IMR-90 (cell line): ENCODE data around the gene FLT1. TPM values are rescaled to one million over a fixed set of nuclear protein-coding genes. Genes with fewer than 3 reads are reported as not detected.

Experiments
- ATAC-seq: fragments of 200-7000 bp; cut with Tn5 transposase; 2 replicates; pipeline ENCODE4 v1.9.1; 2020; ENCODE audit warnings: low read depth, mild to moderate bottlenecking, moderate library complexity
- BruUV-seq: library from RNA; stranded (reverse); fragments of 400-500 nt; replicated peaks from 2 replicates; lab custom pipeline; 2021; lab: Mats Ljungman, UMichigan
- CTCF ChIA-PET: fragments of 300-600 bp; formaldehyde crosslinking; extraction: SDS; loops from one replicate; lab custom pipeline; 2021; ENCODE audit warnings: antibody characterized with exemption; lab: Yijun Ruan, JAX
- POLR2A ChIA-PET: fragments of 300-600 bp; sonication (Branson Sonifier 250); formaldehyde crosslinking; loops from one replicate; lab custom pipeline; 2022; ENCODE audit warnings: antibody characterized with exemption; ENCODE audit not compliant: unreplicated experiment; lab: Charles Lee
- DNase-seq: peaks from one replicate; pipeline ENCODE4 v3.0.0; 2013
- H2AFZ ChIP-seq: replicated peaks from 2 replicates; pipeline ENCODE3; 2013; ENCODE audit warnings: low read length, mild to moderate bottlenecking; ENCODE audit not compliant: poor library complexity
- H2AK5ac ChIP-seq: 2 replicates; pipeline ENCODE4 v1.6.1; 2013; ENCODE audit warnings: low read depth, low read length, inconsistent platforms
- H2AK9ac ChIP-seq: replicated peaks from 2 replicates; pipeline ENCODE3; 2013; ENCODE audit warnings: mild to moderate bottlenecking, low read depth, low read length, moderate library complexity; ENCODE audit not compliant: poor library complexity
- H2BK120ac ChIP-seq: 2 replicates; pipeline ENCODE4 v1.6.1; 2013; ENCODE audit warnings: low read depth, low read length, inconsistent platforms
- H2BK15ac ChIP-seq: 3 replicates; pipeline ENCODE4 v1.6.1; 2013; ENCODE audit warnings: low read depth, low read length, inconsistent platforms
- H2BK20ac ChIP-seq: 2 replicates; pipeline ENCODE4 v1.6.1; 2013; ENCODE audit warnings: low read depth, mild to moderate bottlenecking, inconsistent platforms, low read length, moderate library complexity
- H2BK5ac ChIP-seq: 2 replicates; pipeline ENCODE4 v1.6.1; 2013; ENCODE audit warnings: mild to moderate bottlenecking, low read depth, low read length, inconsistent platforms; ENCODE audit not compliant: poor library complexity, severe bottlenecking
- H3K14ac ChIP-seq: replicated peaks from 2 replicates; pipeline ENCODE4 v1.6.1; 2013; ENCODE audit warnings: low read depth, low read length, inconsistent platforms
- H3K18ac ChIP-seq: 2 replicates; pipeline ENCODE4 v1.6.1; 2013; ENCODE audit warnings: low read depth, low read length, control low read depth
- H3K23ac ChIP-seq: 2 replicates; pipeline ENCODE4 v1.6.1; 2013; ENCODE audit warnings: low read depth, low read length, inconsistent platforms
- H3K27ac ChIP-seq: 2 replicates; pipeline ENCODE4 v1.5.1; 2013; ENCODE audit warnings: mild to moderate bottlenecking, control low read depth, low read length; ENCODE audit not compliant: insufficient read depth
- H3K27me3 ChIP-seq: 2 replicates; pipeline ENCODE4 v1.6.1; 2013; ENCODE audit warnings: low read length; ENCODE audit not compliant: control insufficient read depth, insufficient read depth
- H3K36me3 ChIP-seq: 2 replicates; pipeline ENCODE4 v1.6.1; 2013; ENCODE audit warnings: low read length, mixed read lengths; ENCODE audit not compliant: control insufficient read depth, insufficient read depth
- H3K4ac ChIP-seq: 2 replicates; pipeline ENCODE4 v1.6.1; 2013; ENCODE audit warnings: low read depth, low read length, inconsistent platforms
- H3K4me1 ChIP-seq: 2 replicates; pipeline ENCODE4 v1.6.1; 2013; ENCODE audit warnings: low read length, mixed read lengths; ENCODE audit not compliant: control insufficient read depth, insufficient read depth
- H3K4me2 ChIP-seq: 2 replicates; pipeline ENCODE4 v1.6.1; 2013; ENCODE audit warnings: low read depth, mild to moderate bottlenecking, control low read depth, low read length, moderate library complexity
- H3K4me3 ChIP-seq: 2 replicates; pipeline ENCODE4 v1.5.1; 2013; ENCODE audit warnings: low read depth, mild to moderate bottlenecking, control low read depth, low read length, moderate library complexity; ENCODE audit not compliant: insufficient read depth
- H3K56ac ChIP-seq: 2 replicates; pipeline ENCODE4 v1.6.1; 2013; ENCODE audit warnings: low read length, inconsistent platforms; ENCODE audit not compliant: insufficient read depth; ENCODE audit errors: extremely low read depth
- H3K79me1 ChIP-seq, 2 experiments: 2 replicates each; pipeline ENCODE4 v1.6.1; 2013; ENCODE audit warnings: low read length in 2 of 2, inconsistent platforms in 1 of 2, low read depth in 1 of 2
- H3K9ac ChIP-seq: 2 replicates; pipeline ENCODE4 v1.6.1; 2013; ENCODE audit warnings: low read depth, low read length, control low read depth
- H3K9me1 ChIP-seq: 2 replicates; pipeline ENCODE4 v1.6.1; 2013; ENCODE audit warnings: low read length, inconsistent platforms; ENCODE audit not compliant: insufficient read depth
- H3K9me3 ChIP-seq: 2 replicates; pipeline ENCODE4 v1.6.1; 2013; ENCODE audit warnings: low read length; ENCODE audit not compliant: control insufficient read depth, insufficient read depth
- H4K20me1 ChIP-seq: 2 replicates; pipeline ENCODE4 v1.6.1; 2013; ENCODE audit warnings: low read length, inconsistent platforms; ENCODE audit not compliant: insufficient read depth
- H4K5ac ChIP-seq: 2 replicates; pipeline ENCODE4 v1.6.1; 2013; ENCODE audit warnings: mild to moderate bottlenecking, low read depth, low read length, control low read depth
- H4K8ac ChIP-seq, 2 experiments: 2 replicates each; pipeline ENCODE4 v1.6.1; 2013; ENCODE audit warnings: low read depth in 2 of 2, low read length in 2 of 2, control low read depth in 1 of 2, inconsistent platforms in 1 of 2
- H4K91ac ChIP-seq: 2 replicates; pipeline ENCODE4 v1.6.1; 2013; ENCODE audit warnings: low read depth, low read length, inconsistent platforms; ENCODE audit not compliant: insufficient read depth
- BHLHE40 ChIP-seq: fragments of 150-350 bp; IDR thresholded peaks from 2 replicates; pipeline ENCODE4 v1.6.1; 2016; ENCODE audit warnings: mild to moderate bottlenecking, low read depth, low read length
- CEBPB ChIP-seq: IDR thresholded peaks from 2 replicates; pipeline ENCODE4 v1.6.1; 2012; ENCODE audit warnings: low read depth, low read length, improper control_type of control experiment
- CHD1 ChIP-seq: IDR thresholded peaks from 2 replicates; pipeline ENCODE4 v1.6.1; 2012; ENCODE audit warnings: low read depth, low read length, improper control_type of control experiment
- FOS ChIP-seq: fragments of 150-350 bp; IDR thresholded peaks from 2 replicates; pipeline ENCODE4 v1.6.1; 2016; ENCODE audit warnings: low read depth, low read length
- MAFK ChIP-seq: IDR thresholded peaks from 2 replicates; pipeline ENCODE4 v1.6.1; 2012; ENCODE audit warnings: low read depth, low read length, improper control_type of control experiment
- MAZ ChIP-seq: IDR thresholded peaks from 2 replicates; pipeline ENCODE4 v1.6.1; 2012; ENCODE audit warnings: low read depth, mild to moderate bottlenecking, low read length, improper control_type of control experiment, moderate library complexity, borderline replicate concordance
- NFE2L2 ChIP-seq: fragments of 150-350 bp; IDR thresholded peaks from 2 replicates; pipeline ENCODE4 v1.6.1; 2016; ENCODE audit warnings: low read depth, mild to moderate bottlenecking, low read length
- POLR2A ChIP-seq: IDR thresholded peaks from 2 replicates; pipeline ENCODE4 v1.6.1; 2012; ENCODE audit warnings: mild to moderate bottlenecking, low read depth, low read length
- RCOR1 ChIP-seq: IDR thresholded peaks from 2 replicates; pipeline ENCODE4 v1.6.1; 2012; ENCODE audit warnings: mild to moderate bottlenecking, low read length, improper control_type of control experiment; ENCODE audit not compliant: insufficient replicate concordance
- RFX5 ChIP-seq: IDR thresholded peaks from 2 replicates; pipeline ENCODE4 v1.8.0; 2012; ENCODE audit warnings: low read depth, mild to moderate bottlenecking, low read length, moderate library complexity
- SMC3 ChIP-seq: fragments of 150-350 bp; IDR thresholded peaks from 2 replicates; pipeline ENCODE4 v1.6.1; 2016; ENCODE audit warnings: low read depth, mild to moderate bottlenecking, antibody characterized with exemption, low read length, moderate library complexity
- USF2 ChIP-seq: fragments of 150-350 bp; IDR thresholded peaks from 2 replicates; pipeline ENCODE4 v1.6.1; 2017; ENCODE audit warnings: mild to moderate bottlenecking, antibody characterized with exemption, low read length, low read depth
- WGBS, 2 experiments: methylation state at CpG; one replicate each; pipeline versions ENCODE4 v1.1.5 to v1.1.7; 2013; ENCODE audit warnings: missing lambda C conversion rate in 2 of 2; ENCODE audit not compliant: insufficient read length in 1 of 2; ENCODE audit errors: extremely low coverage in 2 of 2; 5-methylcytosine and 5-hydroxymethylcytosine counted together
- dilution Hi-C: fragments of 300-500 bp; cut with HindIII; formaldehyde crosslinking; loops from one replicate; pipeline ENCODE4 v1.14.3; 2018; ENCODE audit warnings: low sequenced_read_pairs; ENCODE audit not compliant: unreplicated experiment
- in situ Hi-C: fragments of 300-500 bp; cut with MboI; formaldehyde crosslinking; loops from 3 replicates; pipeline ENCODE4 v1.14.3; 2019; ENCODE audit warnings: low sequenced_read_pairs, inconsistent platforms, mixed read lengths
- intact Hi-C: fragments of 100-400 bp; cut with micrococcal nuclease; formaldehyde crosslinking; loops from 2 replicates; pipeline ENCODE4 v1.10.0; 2022
- polyA plus RNA-seq, 3 experiments: library from polyadenylated mRNA; depleted of rRNA; stranded (reverse); fragments of >200 nt; gene quantifications; 2 replicates each; pipeline ENCODE4 v1.2.3, GENCODE V29; 2012; ENCODE audit warnings: low replicate concordance in 1 of 3
- total RNA-seq: library from RNA; depleted of rRNA; stranded (reverse); fragments of >200 nt; gene quantifications from 2 replicates; pipeline ENCODE4 v1.2.3, GENCODE V29; 2012
- TF ChIP-seq, protein P1 (sequence below): fragments of 150-350 bp; IDR thresholded peaks from 2 replicates; pipeline ENCODE4 v1.6.1; 2016; ENCODE audit warnings: low read depth, mild to moderate bottlenecking, low read length, moderate library complexity, borderline replicate concordance
- TF ChIP-seq, protein P2 (sequence below): conservative IDR thresholded peaks from 2 replicates; pipeline ENCODE4 v1.5.1; 2012; ENCODE audit warnings: mild to moderate bottlenecking, low read depth, low read length, improper control_type of control experiment

The FLT1 gene
- total and polyA plus RNA-seq, 2 of the 4 experiments (the other 2 are of a cell fraction) = 4.5 to 10.4 TPM

DNA sequence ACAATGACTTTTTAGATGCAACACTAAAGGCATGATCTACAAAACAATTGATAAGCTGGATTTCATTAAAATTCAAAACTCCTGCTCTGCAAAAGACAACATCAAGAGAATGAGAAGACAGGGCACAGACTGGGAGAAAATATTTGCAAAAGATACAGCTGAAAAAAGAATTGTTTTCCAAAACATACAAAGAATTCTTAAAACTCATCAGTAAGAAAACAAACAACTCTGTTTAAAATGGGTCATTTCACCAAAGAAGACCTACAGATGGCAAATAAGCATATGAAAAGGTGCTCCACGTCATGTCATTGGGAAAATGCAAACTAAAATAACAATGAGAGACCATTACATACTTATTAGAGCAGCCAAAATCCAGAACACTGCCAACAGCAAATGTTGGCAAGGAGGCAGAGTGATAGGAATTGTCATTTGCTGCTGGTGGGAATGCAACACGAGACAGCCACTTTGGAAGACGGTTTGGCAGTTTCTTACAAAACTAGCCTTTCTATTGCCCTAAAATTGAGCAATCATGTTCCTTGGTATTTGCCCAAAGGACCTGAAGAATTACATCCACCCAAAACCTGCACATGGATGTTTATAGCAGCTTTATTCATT is 39.2 kb downstream of the FLT1 start:
- WGBS, 2 experiments = no CpG with 5 or more reads among the region's 3 CpGs

More for the DNA sequence above, 39.2 kb downstream of the FLT1 start:
- Histone ChIP-seq H3K4me1 (peaks cover 7% of the 10 kb centered on the region; the same call in 1 of the 2 replicates), H3K9ac (no peak overlapping the region), H3K4me2 (no peak overlapping the region), H4K8ac (no peak overlapping the region), H4K20me1 (no peaks in the 10 kb centered on the region), H3K23ac (no peak overlapping the region), H3K4ac (no peak overlapping the region), H3K4me3 (no peak overlapping the region), H2BK15ac (no peak overlapping the region), H3K79me1 (0 out of 4 replicates have a peak, but pooled peaks cover 0 to 3% of the 10 kb centered on the region in 2 experiments), H2BK120ac (no peak overlapping the region), H3K9me3 (no peaks in the 10 kb centered on the region), H3K9me1 (peaks cover 5% of the 10 kb centered on the region; the same call in 1 of the 2 replicates), H2BK20ac (no peak overlapping the region), H2AK5ac (no peak overlapping the region), H2AK9ac (no peak overlapping the region), H4K91ac (no peak overlapping the region), H2AFZ (no peak overlapping the region), H2BK5ac (no peak overlapping the region), H3K56ac (no peak overlapping the region), H3K14ac (no peak overlapping the region; the same call in 1 of the 2 replicates), H3K27me3 (no peaks in the 10 kb centered on the region), H3K36me3 (no peaks in the 10 kb centered on the region), H3K18ac (no peak overlapping the region), H3K27ac (no peak overlapping the region), H4K5ac (no peak overlapping the region)
- ATAC-seq (no peak), DNase-seq (no peak)
- BruUV-seq = no TSS peak
- in situ Hi-C loops = no loop called here
- dilution Hi-C loops = no loop called here
- ChIA-PET POLR2A (no interaction called here), CTCF (no interaction called here)
- intact Hi-C loops = no loop called here
- TF ChIP-seq MAFK = no peak
- no peak for TF ChIP-seq CHD1
- TF ChIP-seq CEBPB = no peak
- TF ChIP-seq SMC3 = no peak
- no peak for TF ChIP-seq MAZ
- no peak for TF ChIP-seq USF2
- no peak for TF ChIP-seq RFX5
- no peak for TF ChIP-seq FOS
- TF ChIP-seq BHLHE40 = no peak
- no peak for TF ChIP-seq NFE2L2
- TF ChIP-seq, protein P1, sequence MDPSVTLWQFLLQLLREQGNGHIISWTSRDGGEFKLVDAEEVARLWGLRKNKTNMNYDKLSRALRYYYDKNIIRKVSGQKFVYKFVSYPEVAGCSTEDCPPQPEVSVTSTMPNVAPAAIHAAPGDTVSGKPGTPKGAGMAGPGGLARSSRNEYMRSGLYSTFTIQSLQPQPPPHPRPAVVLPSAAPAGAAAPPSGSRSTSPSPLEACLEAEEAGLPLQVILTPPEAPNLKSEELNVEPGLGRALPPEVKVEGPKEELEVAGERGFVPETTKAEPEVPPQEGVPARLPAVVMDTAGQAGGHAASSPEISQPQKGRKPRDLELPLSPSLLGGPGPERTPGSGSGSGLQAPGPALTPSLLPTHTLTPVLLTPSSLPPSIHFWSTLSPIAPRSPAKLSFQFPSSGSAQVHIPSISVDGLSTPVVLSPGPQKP = no peak
- TF ChIP-seq, protein P2, sequence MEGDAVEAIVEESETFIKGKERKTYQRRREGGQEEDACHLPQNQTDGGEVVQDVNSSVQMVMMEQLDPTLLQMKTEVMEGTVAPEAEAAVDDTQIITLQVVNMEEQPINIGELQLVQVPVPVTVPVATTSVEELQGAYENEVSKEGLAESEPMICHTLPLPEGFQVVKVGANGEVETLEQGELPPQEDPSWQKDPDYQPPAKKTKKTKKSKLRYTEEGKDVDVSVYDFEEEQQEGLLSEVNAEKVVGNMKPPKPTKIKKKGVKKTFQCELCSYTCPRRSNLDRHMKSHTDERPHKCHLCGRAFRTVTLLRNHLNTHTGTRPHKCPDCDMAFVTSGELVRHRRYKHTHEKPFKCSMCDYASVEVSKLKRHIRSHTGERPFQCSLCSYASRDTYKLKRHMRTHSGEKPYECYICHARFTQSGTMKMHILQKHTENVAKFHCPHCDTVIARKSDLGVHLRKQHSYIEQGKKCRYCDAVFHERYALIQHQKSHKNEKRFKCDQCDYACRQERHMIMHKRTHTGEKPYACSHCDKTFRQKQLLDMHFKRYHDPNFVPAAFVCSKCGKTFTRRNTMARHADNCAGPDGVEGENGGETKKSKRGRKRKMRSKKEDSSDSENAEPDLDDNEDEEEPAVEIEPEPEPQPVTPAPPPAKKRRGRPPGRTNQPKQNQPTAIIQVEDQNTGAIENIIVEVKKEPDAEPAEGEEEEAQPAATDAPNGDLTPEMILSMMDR = no peak
- TF ChIP-seq POLR2A = no peak
- no peak for TF ChIP-seq RCOR1
